ENCODE data around the gene COL20A1.
"Not testable (repeated sequence)": the region's sequence is repeated elsewhere in the genome, so short reads cannot be mapped to it uniquely, and the experiment has no call there.

Gene COL20A1

DNA sequence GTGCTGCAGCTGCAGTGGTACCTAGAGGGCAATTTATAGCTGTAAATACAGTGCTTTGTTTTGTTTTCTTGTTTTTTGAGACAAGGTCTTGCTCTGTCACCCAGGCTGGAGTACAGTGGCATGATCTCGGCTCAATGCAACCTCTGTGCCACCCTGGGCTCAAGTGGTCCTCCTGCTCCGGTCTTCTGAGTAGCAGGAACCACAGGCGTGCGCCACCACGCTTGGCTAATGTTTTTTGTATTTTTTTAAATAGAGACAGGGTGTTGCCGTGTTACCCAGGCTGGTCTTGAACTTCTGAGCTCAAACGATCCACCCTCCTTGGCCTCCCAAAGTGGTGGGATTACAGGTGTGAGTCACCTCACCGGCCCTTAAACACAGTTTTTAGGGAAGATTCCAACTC is 41.4 kb downstream of the COL20A1 start:
- H3K4me3 ChIP-seq (ENCODE audit: low read depth, low read length), result no peak overlapping the region
- no peak for DNase-seq (ENCODE audit: low read depth)
- TF ChIP-seq, protein P1, sequence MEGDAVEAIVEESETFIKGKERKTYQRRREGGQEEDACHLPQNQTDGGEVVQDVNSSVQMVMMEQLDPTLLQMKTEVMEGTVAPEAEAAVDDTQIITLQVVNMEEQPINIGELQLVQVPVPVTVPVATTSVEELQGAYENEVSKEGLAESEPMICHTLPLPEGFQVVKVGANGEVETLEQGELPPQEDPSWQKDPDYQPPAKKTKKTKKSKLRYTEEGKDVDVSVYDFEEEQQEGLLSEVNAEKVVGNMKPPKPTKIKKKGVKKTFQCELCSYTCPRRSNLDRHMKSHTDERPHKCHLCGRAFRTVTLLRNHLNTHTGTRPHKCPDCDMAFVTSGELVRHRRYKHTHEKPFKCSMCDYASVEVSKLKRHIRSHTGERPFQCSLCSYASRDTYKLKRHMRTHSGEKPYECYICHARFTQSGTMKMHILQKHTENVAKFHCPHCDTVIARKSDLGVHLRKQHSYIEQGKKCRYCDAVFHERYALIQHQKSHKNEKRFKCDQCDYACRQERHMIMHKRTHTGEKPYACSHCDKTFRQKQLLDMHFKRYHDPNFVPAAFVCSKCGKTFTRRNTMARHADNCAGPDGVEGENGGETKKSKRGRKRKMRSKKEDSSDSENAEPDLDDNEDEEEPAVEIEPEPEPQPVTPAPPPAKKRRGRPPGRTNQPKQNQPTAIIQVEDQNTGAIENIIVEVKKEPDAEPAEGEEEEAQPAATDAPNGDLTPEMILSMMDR (IDR thresholded peaks at IDR 0.05; ENCODE audit: control insufficient read depth, extremely low read depth, insufficient read depth), result no peak

GRCh38 chr20:63335060-63335459 is 42.1 kb downstream of the COL20A1 start:
- not testable (repeated sequence) for H3K4me3 ChIP-seq (ENCODE audit: low read depth, low read length); DNase-seq (ENCODE audit: low read depth)

DNA sequence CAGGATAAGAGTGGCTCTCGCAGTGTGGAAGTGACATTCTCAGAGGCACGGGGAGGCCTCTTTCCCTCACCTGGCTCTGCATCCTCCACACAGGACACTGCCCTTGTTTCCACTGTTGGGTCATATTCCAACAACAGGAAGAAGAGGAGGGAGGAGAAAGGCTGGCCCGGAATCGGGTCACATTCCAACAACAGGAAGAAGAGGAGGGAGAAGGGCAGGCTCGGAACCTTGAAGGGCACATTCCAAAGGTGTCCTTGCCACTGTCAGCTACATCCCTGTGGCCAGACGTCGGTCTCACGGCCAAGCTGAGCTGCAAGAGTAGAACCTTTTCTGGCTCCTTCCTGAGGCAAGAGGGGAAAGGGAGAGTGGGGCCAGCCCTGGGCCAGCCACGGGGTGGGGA is 42.7 kb downstream of the COL20A1 start:
- DNase-seq (ENCODE audit: low read depth), result no peak
- TF ChIP-seq, protein P1 (IDR thresholded peaks at IDR 0.05; ENCODE audit: control insufficient read depth, extremely low read depth, insufficient read depth), result no peak
- H3K4me3 ChIP-seq (ENCODE audit: low read depth, low read length), result no peak overlapping the region

GRCh38 chr20:63336232-63336752 is 43.3 kb downstream of the COL20A1 start:
- TF ChIP-seq, protein P1 (IDR thresholded peaks at IDR 0.05; ENCODE audit: control insufficient read depth, extremely low read depth, insufficient read depth), result no peak
- H3K4me3 ChIP-seq (ENCODE audit: low read depth, low read length), result no peak overlapping the region
- no peak for DNase-seq (ENCODE audit: low read depth)

DNA sequence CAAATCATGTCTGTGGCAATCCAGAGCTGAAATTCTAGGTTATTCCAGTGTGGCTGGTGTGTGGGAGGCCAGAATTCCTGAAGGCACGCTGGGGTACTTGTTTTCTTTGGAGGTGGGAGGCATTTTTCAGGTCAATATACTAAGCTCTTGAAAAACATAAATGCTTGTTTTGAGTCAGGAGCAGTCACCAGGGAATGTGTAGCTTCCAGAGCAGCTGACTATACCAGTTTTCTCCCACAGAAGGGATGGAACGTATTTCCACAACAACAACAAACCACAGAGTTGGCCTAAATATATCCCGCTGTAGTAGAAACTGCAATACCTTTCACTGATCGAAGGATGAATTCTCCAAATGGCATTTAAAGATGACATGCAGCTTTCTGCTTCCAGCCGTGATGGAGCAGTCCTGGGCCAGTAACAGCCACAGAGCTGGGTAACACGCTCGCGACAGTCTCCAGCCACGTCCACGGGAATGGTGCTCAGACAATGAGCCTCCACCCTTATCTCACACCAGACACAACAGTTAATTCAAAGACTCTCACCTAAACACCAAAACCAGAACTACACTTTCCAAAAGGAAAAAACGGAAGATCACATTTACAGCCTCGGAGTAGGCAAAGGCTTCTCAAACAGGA is 44.9 kb downstream of the COL20A1 start:
- H3K4me3 ChIP-seq (ENCODE audit: low read depth, low read length), result no peak overlapping the region
- DNase-seq (ENCODE audit: low read depth), result no peak
- TF ChIP-seq, protein P1 (IDR thresholded peaks at IDR 0.05; ENCODE audit: control insufficient read depth, extremely low read depth, insufficient read depth), result no peak

- DNase-seq (ENCODE audit: low read depth), result not testable (repeated sequence)
These were observed 46.4 kb downstream of the COL20A1 start for GRCh38 chr20:63339154-63340094.

DNA sequence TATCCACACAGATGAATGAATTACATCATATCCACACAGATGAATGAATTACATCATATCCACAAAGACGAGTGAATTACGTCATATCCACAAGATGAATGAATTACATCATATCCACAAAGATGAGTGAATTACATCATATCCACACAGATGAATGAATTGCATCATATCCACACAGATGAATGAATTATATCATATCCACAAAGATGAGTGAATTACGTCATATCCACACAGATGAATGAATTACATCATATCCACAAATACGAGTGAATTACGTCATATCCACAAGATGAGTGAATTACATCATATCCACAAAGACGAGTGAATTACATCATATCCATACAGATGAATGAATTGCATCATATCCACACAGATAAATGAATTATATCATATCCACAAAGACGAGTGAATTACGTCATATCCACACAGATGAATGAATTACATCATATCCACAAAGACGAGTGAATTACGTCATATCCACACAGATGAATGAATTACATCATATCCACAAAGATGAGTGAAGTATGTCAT is 47.2 kb downstream of the COL20A1 start:
- DNase-seq (ENCODE audit: low read depth), result not testable (repeated sequence)

More at GRCh38 chr20:63339154-63340094, 46.4 kb downstream of the COL20A1 start:
- H3K4me3 ChIP-seq (ENCODE audit: low read depth, low read length), result not testable (repeated sequence)

More for the DNA sequence above, 47.2 kb downstream of the COL20A1 start:
- not testable (repeated sequence) for H3K4me3 ChIP-seq (ENCODE audit: low read depth, low read length)
